Smooth muscle cell (in vitro differentiated cells): ENCODE measurements around the gene ZBTB16. TPM values are rescaled to one million over a fixed set of nuclear protein-coding genes. Genes with fewer than 3 reads are reported as not detected.

Experiments
- DNase-seq: peaks from one replicate; lab custom pipeline; 2025; ENCODE audit not compliant: unreplicated experiment; lab: John Stamatoyannopoulos, UW
- H2AFZ ChIP-seq: fragments of 200-600 bp; sonication (generic); 2 replicates; pipeline ENCODE4 v1.6.0; 2016; ENCODE audit warnings: antibody characterized with exemption, low read depth, mild to moderate bottlenecking
- H3F3A ChIP-seq: fragments of 200-600 bp; sonication (generic); 2 replicates; pipeline ENCODE4 v1.6.0; 2017; ENCODE audit warnings: antibody characterized with exemption, low read depth
- H3K27ac ChIP-seq: fragments of 200-600 bp; sonication (generic); 2 replicates; pipeline ENCODE4 v1.5.1; 2016; ENCODE audit warnings: low read depth, mild to moderate bottlenecking
- H3K27me3 ChIP-seq: fragments of 200-600 bp; sonication (generic); 2 replicates; pipeline ENCODE4 v1.6.1; 2016; ENCODE audit warnings: low read depth, mild to moderate bottlenecking
- H3K36me3 ChIP-seq: fragments of 200-600 bp; sonication (generic); 2 replicates; pipeline ENCODE4 v1.5.1; 2016; ENCODE audit warnings: low read depth
- H3K4me1 ChIP-seq: fragments of 200-600 bp; sonication (generic); 2 replicates; pipeline ENCODE4 v1.5.1; 2016; ENCODE audit warnings: low read depth
- H3K4me2 ChIP-seq: fragments of 200-600 bp; sonication (generic); 2 replicates; pipeline ENCODE4 v1.6.0; 2016; ENCODE audit warnings: mild to moderate bottlenecking
- H3K4me3 ChIP-seq: fragments of 200-600 bp; sonication (generic); 2 replicates; pipeline ENCODE4 v1.5.1; 2016; ENCODE audit warnings: mild to moderate bottlenecking
- H3K79me2 ChIP-seq: fragments of 200-600 bp; sonication (generic); 2 replicates; pipeline ENCODE4 v1.6.0; 2016; ENCODE audit warnings: low read depth, mild to moderate bottlenecking
- H3K9ac ChIP-seq: fragments of 200-600 bp; sonication (generic); 2 replicates; pipeline ENCODE4 v1.6.0; 2016; ENCODE audit warnings: low read depth
- H3K9me3 ChIP-seq: fragments of 200-600 bp; sonication (generic); replicated peaks from 2 replicates; pipeline ENCODE4 v1.5.1; 2016; ENCODE audit warnings: low read depth
- H4K20me1 ChIP-seq: fragments of 200-600 bp; sonication (generic); 2 replicates; pipeline ENCODE4 v1.6.0; 2016; ENCODE audit warnings: low read depth
- CTCF ChIP-seq: fragments of 200-600 bp; sonication (generic); IDR thresholded peaks from 2 replicates; pipeline ENCODE4 v1.5.1; 2017; ENCODE audit warnings: borderline replicate concordance, mild to moderate bottlenecking, antibody characterized with exemption; ENCODE audit not compliant: insufficient read depth, poor library complexity, severe bottlenecking
- WGBS: methylation state at CpG from one replicate; pipeline ENCODE4 v1.1.7; 2016; ENCODE audit warnings: low lambda C conversion rate; 5-methylcytosine and 5-hydroxymethylcytosine counted together
- polyA plus RNA-seq: library from polyadenylated mRNA; unstranded; fragments of >200 nt; fragmentation: Nextera tagmentation; extraction: Ambion mirVana; gene quantifications from 2 replicates; pipeline ENCODE4 v1.2.1, GENCODE V29; 2016
- total RNA-seq: library from RNA; depleted of rRNA; stranded (reverse); fragments of >200 nt; gene quantifications from 2 replicates; pipeline ENCODE4 v1.2.3, GENCODE V29; 2014

ZBTB16 gene
- total and polyA plus RNA-seq, 2 experiments from 2014 or later: not detected

DNA sequence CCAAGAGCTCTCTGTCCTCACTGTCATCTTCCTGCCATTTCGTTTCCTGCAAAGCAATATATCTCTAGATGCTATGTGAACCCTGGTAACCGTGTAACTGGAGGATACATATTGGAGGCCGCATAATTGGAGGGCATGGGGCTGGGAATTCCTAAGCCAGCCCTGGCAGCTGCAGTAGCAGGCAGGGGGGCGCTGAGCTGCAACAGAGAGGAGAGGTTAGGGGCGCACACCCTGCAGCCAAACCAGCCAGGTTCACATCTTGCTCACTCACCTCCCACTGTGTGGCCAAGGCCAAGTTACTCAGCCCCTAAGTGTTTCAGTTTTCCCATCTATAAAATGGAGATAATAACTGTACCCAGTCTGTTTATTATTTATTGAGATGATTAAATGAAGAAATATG, 39.9 kb upstream of the ZBTB16 start:
- H3F3A ChIP-seq: no peaks in the 10 kb centered on the region
- H3K9ac ChIP-seq: no peak overlapping the region
- no peak overlapping the region for H2AFZ ChIP-seq
- 87% methylated on average over 5 of the region's 5 CpGs for WGBS
- no peak overlapping the region for H3K27ac ChIP-seq
- TF ChIP-seq CTCF: no peak
- no peak overlapping the region for H3K4me3 ChIP-seq
- H4K20me1 ChIP-seq: no peaks in the 10 kb centered on the region
- no peaks in the 10 kb centered on the region for H3K9me3 ChIP-seq
- no peak overlapping the region for H3K4me2 ChIP-seq
- DNase-seq: no peak
- H3K36me3 ChIP-seq: no peaks in the 10 kb centered on the region
- H3K4me1 ChIP-seq: no peaks in the 10 kb centered on the region
- peaks cover 9% of the 10 kb centered on the region for H3K27me3 ChIP-seq
- no peaks in the 10 kb centered on the region for H3K79me2 ChIP-seq

- Histone ChIP-seq H3K9ac (no peak overlapping the region), H3K4me1 (no peaks in the 10 kb centered on the region), H3K4me3 (no peak overlapping the region), H3K36me3 (no peaks in the 10 kb centered on the region), H3K27ac (no peak overlapping the region), H3K79me2 (no peaks in the 10 kb centered on the region), H3K9me3 (no peaks in the 10 kb centered on the region), H4K20me1 (no peaks in the 10 kb centered on the region), H3F3A (no peaks in the 10 kb centered on the region), H2AFZ (no peak overlapping the region), H3K4me2 (no peak overlapping the region), H3K27me3 (peaks cover 50% of the 10 kb centered on the region)
- TF ChIP-seq CTCF: no peak
- WGBS: 66% methylated on average over 3 of the region's 3 CpGs
- DNase-seq: no peak
Measured at GRCh38 chr11:114025329-114025907, 34.1 kb upstream of the ZBTB16 start.

DNA sequence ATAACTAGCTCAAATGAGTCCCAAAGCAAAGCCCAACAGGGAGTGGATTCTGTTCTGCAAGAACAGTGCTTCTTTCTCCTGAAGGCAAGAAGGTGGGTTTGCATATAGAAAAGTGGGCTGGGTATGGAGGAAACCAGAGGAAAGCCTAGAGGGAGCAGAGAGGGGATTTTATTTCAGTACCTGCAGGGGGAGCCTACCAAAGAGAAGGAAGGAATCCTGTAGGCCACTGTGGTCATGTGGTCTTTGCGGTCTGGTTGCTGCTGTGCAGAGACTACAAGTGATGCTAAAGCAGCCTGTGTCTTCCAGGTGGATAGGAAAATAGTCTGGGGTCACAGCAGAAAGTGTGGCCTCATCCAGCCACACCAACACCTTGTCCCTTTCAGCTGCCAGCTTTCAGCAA, 33.2 kb upstream of the ZBTB16 start:
- DNase-seq: no peak
- Histone ChIP-seq H3K36me3 (no peaks in the 10 kb centered on the region), H3F3A (no peaks in the 10 kb centered on the region), H2AFZ (no peak overlapping the region), H3K9me3 (no peaks in the 10 kb centered on the region), H3K27ac (no peak overlapping the region), H3K4me3 (no peak overlapping the region), H3K4me1 (no peaks in the 10 kb centered on the region), H3K4me2 (no peak overlapping the region), H3K79me2 (no peaks in the 10 kb centered on the region), H3K9ac (no peak overlapping the region), H4K20me1 (no peaks in the 10 kb centered on the region), H3K27me3 (peaks cover 59% of the 10 kb centered on the region)
- WGBS: 63% methylated on average over 1 of the region's 1 CpG
- peak; percentile 21 for TF ChIP-seq CTCF

DNA sequence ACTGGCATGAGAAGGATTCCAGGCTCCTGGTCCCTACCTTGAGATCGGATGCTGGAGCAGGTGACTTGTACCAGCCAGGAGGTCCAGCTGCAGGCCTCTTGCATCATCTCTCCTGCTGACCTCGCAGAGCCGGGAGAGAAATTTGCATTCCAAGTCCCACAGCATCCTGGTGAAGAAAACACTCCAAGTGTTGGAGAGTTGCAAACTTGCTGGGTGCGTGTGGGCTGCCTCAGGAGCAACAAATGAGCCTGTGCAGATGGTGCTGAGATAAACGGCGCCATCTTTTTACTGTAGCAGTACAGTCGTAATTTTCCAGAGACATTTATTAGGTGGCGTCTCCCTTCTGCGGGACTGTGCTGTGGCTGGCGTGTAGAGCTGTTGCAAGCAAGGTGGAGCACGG, 32.1 kb upstream of the ZBTB16 start:
- no peak for TF ChIP-seq CTCF
- 64% methylated on average over 11 of the region's 11 CpGs for whole genome bisulfite sequencing
- Histone ChIP-seq H2AFZ (no peak overlapping the region), H3K27me3 (peaks cover 65% of the 10 kb centered on the region), H4K20me1 (no peaks in the 10 kb centered on the region), H3K27ac (no peak overlapping the region), H3K9me3 (no peaks in the 10 kb centered on the region), H3F3A (no peaks in the 10 kb centered on the region), H3K9ac (no peak overlapping the region), H3K4me3 (no peak overlapping the region), H3K79me2 (no peaks in the 10 kb centered on the region), H3K36me3 (no peaks in the 10 kb centered on the region), H3K4me1 (no peaks in the 10 kb centered on the region), H3K4me2 (no peak overlapping the region)
- DNase-seq: no peak
